Activated CD8-positive, alpha-beta T cell treated with anti-CD3 and anti-CD28 coated beads, Interleukin-2, amount 10 ng/mL, durations not matched to agents 7 days and 5 days (primary cell): Measurements from ENCODE around the gene DHRSX. TPM values are rescaled to one million over a fixed set of nuclear protein-coding genes. Genes with fewer than 3 reads are reported as not detected.

Experiments
- ATAC-seq: fragments of 150-1000 bp; cut with Tn5 transposase; one replicate; pipeline ENCODE4 v1.10.0; 2021; ENCODE audit warnings: moderate library complexity
- CTCF ChIA-PET: fragments of 350-600 bp; sonication (Branson Sonifier 250); formaldehyde crosslinking; loops from one replicate; lab custom pipeline; 2021; ENCODE audit warnings: antibody characterized with exemption; lab: Charles Lee
- POLR2A ChIA-PET: fragments of 350-600 bp; sonication (Branson Sonifier 250); formaldehyde crosslinking; loops from one replicate; lab custom pipeline; 2021; ENCODE audit warnings: antibody characterized with exemption; lab: Charles Lee
- DNase-seq: peaks from one replicate; pipeline ENCODE4 v3.0.0-alpha.2; 2020
- H3K27ac Mint-ChIP-seq: one replicate; pipeline ENCODE4 v1.8.0; 2021; ENCODE audit warnings: mild to moderate bottlenecking, mixed read lengths
- H3K27me3 Mint-ChIP-seq: one replicate; pipeline ENCODE4 v1.8.0; 2021; ENCODE audit warnings: low read depth, mixed read lengths
- H3K36me3 Mint-ChIP-seq: one replicate; pipeline ENCODE4 v1.8.0; 2021; ENCODE audit warnings: low read depth, mixed read lengths
- H3K4me1 Mint-ChIP-seq: one replicate; pipeline ENCODE4 v1.8.0; 2021; ENCODE audit warnings: low read depth, mixed read lengths
- H3K4me3 Mint-ChIP-seq: one replicate; pipeline ENCODE4 v1.8.0; 2021; ENCODE audit warnings: mild to moderate bottlenecking, mixed read lengths
- H3K9me3 Mint-ChIP-seq: one replicate; pipeline ENCODE4 v1.8.0; 2022; ENCODE audit warnings: mixed read lengths; ENCODE audit not compliant: insufficient read depth
- total RNA-seq, 2 experiments: library from RNA; stranded (reverse); gene quantifications; one replicate each; pipeline ENCODE4 v1.2.3, GENCODE V29; 2021

DHRSX gene
- total RNA-seq, 2 experiments from 2014 or later = 16.2 to 18.9 TPM

- ChIA-PET CTCF (no interaction called here), POLR2A (no interaction called here)
- peaks cover 4% of the 10 kb centered on the region for H3K9me3 Mint-ChIP-seq
- no peaks in the 10 kb centered on the region for H3K27me3 Mint-ChIP-seq
- H3K4me3 Mint-ChIP-seq = no peak overlapping the region
- H3K4me1 Mint-ChIP-seq = peaks cover 7% of the 10 kb centered on the region
- peaks cover 12% of the 10 kb centered on the region for H3K36me3 Mint-ChIP-seq
- ATAC-seq (no peak), DNase-seq (no peak)
- H3K27ac Mint-ChIP-seq = no peak overlapping the region
These were observed 48.4 kb downstream of the DHRSX start for GRCh38 chrX:2452317-2452784.

GRCh38 chrX:2451501-2452316 is 49.1 kb downstream of the DHRSX start:
- peaks cover 14% of the 10 kb centered on the region for H3K36me3 Mint-ChIP-seq
- DNase-seq (no peak), ATAC-seq (no peak)
- no peaks in the 10 kb centered on the region for H3K27me3 Mint-ChIP-seq
- peaks cover 7% of the 10 kb centered on the region for H3K4me1 Mint-ChIP-seq
- CTCF ChIA-PET = no interaction called here
- H3K4me3 Mint-ChIP-seq = no peak overlapping the region
- H3K27ac Mint-ChIP-seq = no peak overlapping the region
- POLR2A ChIA-PET = no interaction called here
- H3K9me3 Mint-ChIP-seq = peaks cover 4% of the 10 kb centered on the region

GRCh38 chrX:2450681-2451080 is 50.1 kb downstream of the DHRSX start:
- ChIA-PET POLR2A (no interaction called here), CTCF (no interaction called here)
- Mint-ChIP-seq H3K27ac (no peak overlapping the region), H3K36me3 (peaks cover 14% of the 10 kb centered on the region), H3K27me3 (no peaks in the 10 kb centered on the region), H3K4me1 (peaks cover 7% of the 10 kb centered on the region), H3K9me3 (peaks cover 4% of the 10 kb centered on the region), H3K4me3 (no peak overlapping the region)
- DNase-seq = no peak
- ATAC-seq = no peak

- no peaks in the 10 kb centered on the region for H3K27me3 Mint-ChIP-seq
- peaks cover 4% of the 10 kb centered on the region for H3K9me3 Mint-ChIP-seq
- H3K4me3 Mint-ChIP-seq = no peak overlapping the region
- ATAC-seq (no peak), DNase-seq (no peak)
- POLR2A ChIA-PET = no interaction called here
- peaks cover 7% of the 10 kb centered on the region for H3K4me1 Mint-ChIP-seq
- no peak overlapping the region for H3K27ac Mint-ChIP-seq
- CTCF ChIA-PET = no interaction called here
- H3K36me3 Mint-ChIP-seq = peaks cover 14% of the 10 kb centered on the region
These were observed 51.5 kb downstream of the DHRSX start for GRCh38 chrX:2449135-2449886.

GRCh38 chrX:2447484-2447883 is 53.3 kb downstream of the DHRSX start:
- H3K9me3 Mint-ChIP-seq = no peaks in the 10 kb centered on the region
- ATAC-seq (no peak), DNase-seq (no peak)
- peaks cover 8% of the 10 kb centered on the region for H3K36me3 Mint-ChIP-seq
- H3K4me1 Mint-ChIP-seq = peaks cover 9% of the 10 kb centered on the region
- no peak overlapping the region for H3K4me3 Mint-ChIP-seq
- no peaks in the 10 kb centered on the region for H3K27me3 Mint-ChIP-seq
- ChIA-PET POLR2A (no interaction called here), CTCF (no interaction called here)
- no peak overlapping the region for H3K27ac Mint-ChIP-seq

- POLR2A ChIA-PET = no interaction called here
- ATAC-seq (no peak), DNase-seq (no peak)
- Mint-ChIP-seq H3K27me3 (no peaks in the 10 kb centered on the region), H3K4me1 (peaks cover 10% of the 10 kb centered on the region), H3K4me3 (no peak overlapping the region), H3K27ac (no peak overlapping the region), H3K36me3 (peaks cover 7% of the 10 kb centered on the region), H3K9me3 (no peaks in the 10 kb centered on the region)
- CTCF ChIA-PET = no interaction called here
These were observed 54.0 kb downstream of the DHRSX start for GRCh38 chrX:2446815-2447214.

- peaks cover 7% of the 10 kb centered on the region for H3K4me1 Mint-ChIP-seq
- peaks cover 9% of the 10 kb centered on the region for H3K36me3 Mint-ChIP-seq
- H3K27me3 Mint-ChIP-seq = no peaks in the 10 kb centered on the region
- no peak overlapping the region for H3K4me3 Mint-ChIP-seq
- H3K9me3 Mint-ChIP-seq = peaks cover 3% of the 10 kb centered on the region
- ATAC-seq (no peak), DNase-seq (no peak)
- H3K27ac Mint-ChIP-seq = no peak overlapping the region
- POLR2A ChIA-PET = no interaction called here
- CTCF ChIA-PET = no interaction called here
These were observed 54.8 kb downstream of the DHRSX start for GRCh38 chrX:2445662-2446623.

- no peak overlapping the region for H3K4me3 Mint-ChIP-seq
- DNase-seq (no peak), ATAC-seq (no peak)
- H3K36me3 Mint-ChIP-seq = peaks cover 17% of the 10 kb centered on the region
- no peak overlapping the region for H3K27ac Mint-ChIP-seq
- H3K4me1 Mint-ChIP-seq = peaks cover 3% of the 10 kb centered on the region
- H3K27me3 Mint-ChIP-seq = no peaks in the 10 kb centered on the region
- peaks cover 4% of the 10 kb centered on the region for H3K9me3 Mint-ChIP-seq
- POLR2A ChIA-PET = no interaction called here
- CTCF ChIA-PET = no interaction called here
These were observed 58.1 kb downstream of the DHRSX start for GRCh38 chrX:2442694-2443093.

GRCh38 chrX:2441466-2441865 is 59.3 kb downstream of the DHRSX start:
- no peak overlapping the region for H3K4me3 Mint-ChIP-seq
- H3K27me3 Mint-ChIP-seq = no peaks in the 10 kb centered on the region
- POLR2A ChIA-PET = no interaction called here
- peaks cover 14% of the 10 kb centered on the region for H3K36me3 Mint-ChIP-seq
- peaks cover 3% of the 10 kb centered on the region for H3K4me1 Mint-ChIP-seq
- ATAC-seq (no peak), DNase-seq (no peak)
- CTCF ChIA-PET = no interaction called here
- no peak overlapping the region for H3K27ac Mint-ChIP-seq
- H3K9me3 Mint-ChIP-seq = peaks cover 4% of the 10 kb centered on the region

- POLR2A ChIA-PET = no interaction called here
- Mint-ChIP-seq H3K9me3 (peaks cover 4% of the 10 kb centered on the region), H3K27me3 (no peaks in the 10 kb centered on the region), H3K36me3 (peaks cover 17% of the 10 kb centered on the region), H3K4me3 (no peak overlapping the region), H3K27ac (no peak overlapping the region), H3K4me1 (peaks cover 3% of the 10 kb centered on the region)
- ATAC-seq (no peak), DNase-seq (no peak)
- CTCF ChIA-PET = no interaction called here
These were observed 61.2 kb downstream of the DHRSX start for GRCh38 chrX:2439613-2440012.

GRCh38 chrX:2435465-2435864 is 65.3 kb downstream of the DHRSX start:
- ChIA-PET CTCF (no interaction called here), POLR2A (no interaction called here)
- DNase-seq (no peak), ATAC-seq (no peak)
- Mint-ChIP-seq H3K4me3 (no peak overlapping the region), H3K27me3 (no peaks in the 10 kb centered on the region), H3K9me3 (no peaks in the 10 kb centered on the region), H3K4me1 (no peaks in the 10 kb centered on the region), H3K36me3 (peaks cover 30% of the 10 kb centered on the region), H3K27ac (no peak overlapping the region)
